ENCODE data around the gene NTSR1.

- TF ChIP-seq CTCF (IDR thresholded peaks at IDR 0.05) (no peak), POLR2A (IDR thresholded peaks at IDR 0.05) (no peak)
Observed at GRCh38 chr20:62741191-62741691, 32.6 kb downstream of the NTSR1 start.

Measured in testis (tissue), 2 donors.